ENCODE data around the gene PLCB4. TPM values are rescaled to one million over a fixed set of nuclear protein-coding genes. Genes with fewer than 3 reads are reported as not detected.

Gene PLCB4
- total RNA-seq, 1 experiment from 2014 or later, result 0.91 TPM

GRCh38 chr20:9061434-9061833 lies 7.5 kb upstream of the PLCB4 start:
- no peak overlapping the region for H3K27ac Mint-ChIP-seq (ENCODE audit: low read depth, unreplicated experiment)
- no peak overlapping the region for H3K4me3 Mint-ChIP-seq (ENCODE audit: unreplicated experiment)
- intact Hi-C loops (cut with micrococcal nuclease), result loop anchor here (10.0 kb wide), 1 partner anchor 207 kb away; no protein-coding TSS in a partner anchor
- BruUV-seq (replicated peaks), result no TSS peak
- CTCF ChIA-PET, result interaction anchor here (2.2 kb wide), 1 partner anchor 11 kb away, joined by 5 read pairs; no protein-coding TSS in a partner anchor
- DNase-seq (ENCODE audit: unreplicated experiment), result no peak
- H3K27me3 Mint-ChIP-seq (ENCODE audit: insufficient read depth, unreplicated experiment), result no peaks in the 10 kb centered on the region
- no peaks in the 10 kb centered on the region for H3K36me3 Mint-ChIP-seq (ENCODE audit: insufficient read depth, unreplicated experiment)
- TF ChIP-seq CTCF (IDR thresholded peaks at IDR 0.05; ENCODE audit: unreplicated experiment), result no peak
- POLR2A ChIA-PET, result no interaction called here
- no peaks in the 10 kb centered on the region for H3K9me3 Mint-ChIP-seq (ENCODE audit: unreplicated experiment)
- no peaks in the 10 kb centered on the region for H3K4me1 Mint-ChIP-seq (ENCODE audit: insufficient read depth, unreplicated experiment)

GRCh38 chr20:9062066-9062465 lies 6.8 kb upstream of the PLCB4 start:
- CTCF ChIA-PET, result interaction anchor here (0.6 to 2.2 kb wide), 3 partner anchors 10 to 159 kb away, joined by 5 to 9 read pairs (median 7); no protein-coding TSS in a partner anchor
- intact Hi-C loops (cut with micrococcal nuclease), result loop anchor here (10.0 kb wide), 1 partner anchor 207 kb away; no protein-coding TSS in a partner anchor

GRCh38 chr20:9066191-9066590 lies 2.7 kb upstream of the PLCB4 start:
- no peak for TF ChIP-seq CTCF (IDR thresholded peaks at IDR 0.05; ENCODE audit: unreplicated experiment)
- no peak overlapping the region for H3K27ac Mint-ChIP-seq (ENCODE audit: low read depth, unreplicated experiment)
- H3K36me3 Mint-ChIP-seq (ENCODE audit: insufficient read depth, unreplicated experiment), result no peaks in the 10 kb centered on the region
- POLR2A ChIA-PET, result no interaction called here
- intact Hi-C loops (cut with micrococcal nuclease), result loop anchor here (10.0 kb wide), 1 partner anchor 211 kb away; no protein-coding TSS in a partner anchor
- peaks cover 6% of the 10 kb centered on the region for H3K4me1 Mint-ChIP-seq (ENCODE audit: insufficient read depth, unreplicated experiment)
- H3K9me3 Mint-ChIP-seq (ENCODE audit: unreplicated experiment), result no peaks in the 10 kb centered on the region
- H3K27me3 Mint-ChIP-seq (ENCODE audit: insufficient read depth, unreplicated experiment), result no peaks in the 10 kb centered on the region
- H3K4me3 Mint-ChIP-seq (ENCODE audit: unreplicated experiment), result no peak overlapping the region
- CTCF ChIA-PET, result interaction anchor here (1.1 kb wide), 1 partner anchor 33 kb away, joined by 4 read pairs; no protein-coding TSS in a partner anchor
- BruUV-seq (replicated peaks), result no TSS peak
- no peak for DNase-seq (ENCODE audit: unreplicated experiment)

More at GRCh38 chr20:9062066-9062465, 6.8 kb upstream of the PLCB4 start:
- POLR2A ChIA-PET, result interaction anchor here (0.7 kb wide), 1 partner anchor 12 kb away, joined by 3 read pairs; no protein-coding TSS in a partner anchor
- no peaks in the 10 kb centered on the region for H3K4me1 Mint-ChIP-seq (ENCODE audit: insufficient read depth, unreplicated experiment)
- BruUV-seq (replicated peaks), result no TSS peak
- H3K9me3 Mint-ChIP-seq (ENCODE audit: unreplicated experiment), result no peaks in the 10 kb centered on the region
- no peaks in the 10 kb centered on the region for H3K36me3 Mint-ChIP-seq (ENCODE audit: insufficient read depth, unreplicated experiment)
- no peak overlapping the region for H3K27ac Mint-ChIP-seq (ENCODE audit: low read depth, unreplicated experiment)
- no peak for TF ChIP-seq CTCF (IDR thresholded peaks at IDR 0.05; ENCODE audit: unreplicated experiment)
- H3K4me3 Mint-ChIP-seq (ENCODE audit: unreplicated experiment), result no peak overlapping the region
- no peak for DNase-seq (ENCODE audit: unreplicated experiment)
- H3K27me3 Mint-ChIP-seq (ENCODE audit: insufficient read depth, unreplicated experiment), result no peaks in the 10 kb centered on the region

GRCh38 chr20:9068233-9068801 lies 570 bp upstream of the PLCB4 start:
- H3K4me1 Mint-ChIP-seq (ENCODE audit: insufficient read depth, unreplicated experiment), result peaks cover 6% of the 10 kb centered on the region
- no peaks in the 10 kb centered on the region for H3K27me3 Mint-ChIP-seq (ENCODE audit: insufficient read depth, unreplicated experiment)
- no TSS peak for BruUV-seq (replicated peaks)
- ChIA-PET POLR2A (interaction anchor here (1.3 to 1.6 kb wide), 2 partner anchors 17 to 146 kb away, joined by 5 read pairs; no protein-coding TSS in a partner anchor), CTCF (interaction anchor here (1.1 kb wide), 1 partner anchor 15 kb away, joined by 5 read pairs; no protein-coding TSS in a partner anchor)
- peak; percentile 35 for DNase-seq (ENCODE audit: unreplicated experiment)
- peak overlapping the region; percentile 82 for H3K4me3 Mint-ChIP-seq (ENCODE audit: unreplicated experiment)
- H3K27ac Mint-ChIP-seq (ENCODE audit: low read depth, unreplicated experiment), result no peak overlapping the region
- no peaks in the 10 kb centered on the region for H3K36me3 Mint-ChIP-seq (ENCODE audit: insufficient read depth, unreplicated experiment)
- intact Hi-C loops (cut with micrococcal nuclease), result loop anchor here (10.0 kb wide), 1 partner anchor 214 kb away; no protein-coding TSS in a partner anchor
- no peak for TF ChIP-seq CTCF (IDR thresholded peaks at IDR 0.05; ENCODE audit: unreplicated experiment)
- H3K9me3 Mint-ChIP-seq (ENCODE audit: unreplicated experiment), result no peaks in the 10 kb centered on the region

All from MCF 10A (cell line).